Measurements from ENCODE around the gene DNAJC27. TPM values are rescaled to one million over a fixed set of nuclear protein-coding genes. Genes with fewer than 3 reads are reported as not detected.

Gene DNAJC27
- total and polyA plus RNA-seq, 2 of the 13 experiments (the other 11 are each of a cell fraction or from before 2014, with no cell fraction given), result 3.1 to 3.7 TPM

- TF ChIP-seq EED (CRISPR knock-in tag; IDR thresholded peaks at IDR 0.05) (no peak), ZNF382 (CRISPR knock-in tag; IDR thresholded peaks at IDR 0.05; ENCODE audit: borderline replicate concordance) (no peak), ZNF607 (CRISPR knock-in tag; IDR thresholded peaks at IDR 0.05; ENCODE audit: borderline replicate concordance) (no peak), HMG20B (CRISPR knock-in tag; conservative IDR thresholded peaks at IDR 0.05) (no peak)
Observed at GRCh38 chr2:25009954-25010353, 38.2 kb upstream of the DNAJC27 start (continued).

DNA sequence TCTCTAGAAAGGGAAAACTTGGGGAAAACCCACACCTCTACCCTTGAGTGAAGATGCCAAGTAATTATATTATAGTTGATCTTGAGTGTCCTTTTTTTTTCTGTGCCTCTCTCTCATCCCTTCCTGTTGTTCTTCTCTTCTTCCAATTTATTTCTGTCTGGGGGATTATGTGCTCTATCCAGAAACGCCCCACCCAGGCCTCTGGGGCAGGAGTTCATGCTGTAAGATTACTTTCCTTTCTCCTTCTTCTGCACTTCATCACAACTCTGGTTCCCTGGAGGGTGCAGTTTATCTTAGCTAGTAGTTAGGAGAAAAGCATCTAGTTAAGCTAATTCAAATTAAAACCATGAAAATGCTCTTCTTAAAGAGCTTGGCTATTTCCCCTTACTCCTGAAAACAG, 30.3 kb upstream of the DNAJC27 start:
- ChIA-PET CTCF (ENCODE audit: low intra/inter-chr PET ratio, low total read pairs) (no interaction called here), POLR2A (no interaction called here)
- no peak for ATAC-seq
- in situ Hi-C loops (cut with HindIII; ENCODE audit: extremely low pct_ligation_motif_present, low pct_unique_long_range_greater_than_20kb), result no loop called here
- H3K79me2 ChIP-seq (ENCODE audit: insufficient read depth, low read length), result no peaks in the 10 kb centered on the region
- WGBS (ENCODE audit: low lambda C conversion rate), result 0% methylated on average over 1 of the region's 1 CpG
- H3K4me3 ChIP-seq (replicated peaks in 1 of 3; ENCODE audit: insufficient read depth in 1 of 3, low read depth in 2 of 3, low read length in 3 of 3), result no peak overlapping the region
- peaks cover 11% of the 10 kb centered on the region for H3K4me1 ChIP-seq (ENCODE audit: insufficient read depth, low read length)
- no peaks in the 10 kb centered on the region for H4K20me1 ChIP-seq (ENCODE audit: insufficient read depth, low read length)
- DNase-seq (ENCODE audit: low spot score), result no peak
- intact Hi-C loops (cut with micrococcal nuclease; ENCODE audit: unreplicated experiment), result no loop called here
- no peak overlapping the region for H3K27ac ChIP-seq (ENCODE audit: extremely low read length, insufficient read depth, low read length)
- BruUV-seq (replicated peaks), result no TSS peak
- H3K9ac ChIP-seq (ENCODE audit: insufficient read depth, low read depth, low read length), result no peak overlapping the region
- H3K4me2 ChIP-seq (ENCODE audit: low read depth, low read length), result no peak overlapping the region
- no peak for FAIRE-seq
- no peak overlapping the region for H2AFZ ChIP-seq (ENCODE audit: low read length)
- peaks cover 2 to 12% of the 10 kb centered on the region in 2 experiments; a peak in 3 of 5 replicates for H3K27me3 ChIP-seq (ENCODE audit: control insufficient read depth in 1 of 2, insufficient read depth in 2 of 2, low read length in 2 of 2)
- H3K36me3 ChIP-seq (replicated peaks in 1 of 2; ENCODE audit: control insufficient read depth in 1 of 2, insufficient read depth in 2 of 2, low read length in 2 of 2), result no peaks in the 10 kb centered on the region
- H3K9me3 ChIP-seq (ENCODE audit: low read length), result no peaks in the 10 kb centered on the region
- no peak for TF ChIP-seq KLF16 (CRISPR knock-in tag; IDR thresholded peaks at IDR 0.05)
- no peak for TF ChIP-seq ZBED4 (CRISPR knock-in tag; IDR thresholded peaks at IDR 0.05; ENCODE audit: borderline replicate concordance)
- no peak for TF ChIP-seq ZNF724P (CRISPR knock-in tag; IDR thresholded peaks at IDR 0.05; ENCODE audit: borderline replicate concordance)
- no peak for TF ChIP-seq ZBTB10 (CRISPR knock-in tag; IDR thresholded peaks at IDR 0.05; ENCODE audit: borderline replicate concordance)
- no peak for TF ChIP-seq ZKSCAN5 (CRISPR knock-in tag; IDR thresholded peaks at IDR 0.05)
- TF ChIP-seq, protein P1, sequence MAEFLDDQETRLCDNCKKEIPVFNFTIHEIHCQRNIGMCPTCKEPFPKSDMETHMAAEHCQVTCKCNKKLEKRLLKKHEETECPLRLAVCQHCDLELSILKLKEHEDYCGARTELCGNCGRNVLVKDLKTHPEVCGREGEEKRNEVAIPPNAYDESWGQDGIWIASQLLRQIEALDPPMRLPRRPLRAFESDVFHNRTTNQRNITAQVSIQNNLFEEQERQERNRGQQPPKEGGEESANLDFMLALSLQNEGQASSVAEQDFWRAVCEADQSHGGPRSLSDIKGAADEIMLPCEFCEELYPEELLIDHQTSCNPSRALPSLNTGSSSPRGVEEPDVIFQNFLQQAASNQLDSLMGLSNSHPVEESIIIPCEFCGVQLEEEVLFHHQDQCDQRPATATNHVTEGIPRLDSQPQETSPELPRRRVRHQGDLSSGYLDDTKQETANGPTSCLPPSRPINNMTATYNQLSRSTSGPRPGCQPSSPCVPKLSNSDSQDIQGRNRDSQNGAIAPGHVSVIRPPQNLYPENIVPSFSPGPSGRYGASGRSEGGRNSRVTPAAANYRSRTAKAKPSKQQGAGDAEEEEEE (CRISPR knock-in tag; IDR thresholded peaks at IDR 0.05; ENCODE audit: borderline replicate concordance), result no peak
